ENCODE measurements around the gene MIGA2. TPM values are rescaled to one million over a fixed set of nuclear protein-coding genes. Genes with fewer than 3 reads are reported as not detected.

The MIGA2 gene
- total RNA-seq, 1 donor from 2014 or later = 19.7 TPM

- no peak for DNase-seq (ENCODE audit: low spot score)
- H3K4me3 Mint-ChIP-seq (ENCODE audit: unreplicated experiment) = no peak overlapping the region
- H3K27ac Mint-ChIP-seq (ENCODE audit: unreplicated experiment) = no peak overlapping the region
- peaks cover 13% of the 10 kb centered on the region for H3K36me3 Mint-ChIP-seq (ENCODE audit: low read depth)
- H3K27me3 Mint-ChIP-seq (ENCODE audit: low read depth) = no peaks in the 10 kb centered on the region
- peaks cover under 1% of the 10 kb centered on the region for H3K4me1 Mint-ChIP-seq (ENCODE audit: low read depth)
- no peak for TF ChIP-seq CTCF (IDR thresholded peaks at IDR 0.05)
- H3K9me3 Mint-ChIP-seq (ENCODE audit: low read depth) = no peaks in the 10 kb centered on the region
Measured at GRCh38 chr9:129103595-129103965, 67.2 kb downstream of the MIGA2 start.

GRCh38 chr9:129104051-129104450 is 67.6 kb downstream of the MIGA2 start:
- no peaks in the 10 kb centered on the region for H3K9me3 Mint-ChIP-seq (ENCODE audit: low read depth)
- H3K27ac Mint-ChIP-seq (ENCODE audit: unreplicated experiment) = no peak overlapping the region

GRCh38 chr9:129105857-129106694 is 69.7 kb downstream of the MIGA2 start:
- H3K27ac Mint-ChIP-seq (ENCODE audit: unreplicated experiment) = no peak overlapping the region
- TF ChIP-seq CTCF (IDR thresholded peaks at IDR 0.05) = no peak
- no peaks in the 10 kb centered on the region for H3K9me3 Mint-ChIP-seq (ENCODE audit: low read depth)
- no peaks in the 10 kb centered on the region for H3K27me3 Mint-ChIP-seq (ENCODE audit: low read depth)
- peaks cover 13% of the 10 kb centered on the region for H3K36me3 Mint-ChIP-seq (ENCODE audit: low read depth)
- H3K4me1 Mint-ChIP-seq (ENCODE audit: low read depth) = peaks cover 15% of the 10 kb centered on the region
- no peak for DNase-seq (ENCODE audit: low spot score)
- H3K4me3 Mint-ChIP-seq (ENCODE audit: unreplicated experiment) = no peak overlapping the region

More at GRCh38 chr9:129104051-129104450, 67.6 kb downstream of the MIGA2 start:
- H3K4me1 Mint-ChIP-seq (ENCODE audit: low read depth) = peaks cover 5% of the 10 kb centered on the region
- no peak for DNase-seq (ENCODE audit: low spot score)
- H3K4me3 Mint-ChIP-seq (ENCODE audit: unreplicated experiment) = no peak overlapping the region
- H3K27me3 Mint-ChIP-seq (ENCODE audit: low read depth) = no peaks in the 10 kb centered on the region
- peaks cover 13% of the 10 kb centered on the region for H3K36me3 Mint-ChIP-seq (ENCODE audit: low read depth)
- TF ChIP-seq CTCF (IDR thresholded peaks at IDR 0.05) = no peak

GRCh38 chr9:129107651-129108050 is 71.2 kb downstream of the MIGA2 start:
- Mint-ChIP-seq H3K27ac (ENCODE audit: unreplicated experiment) (no peak overlapping the region), H3K4me3 (ENCODE audit: unreplicated experiment) (no peak overlapping the region), H3K4me1 (ENCODE audit: low read depth) (peaks cover 22% of the 10 kb centered on the region), H3K36me3 (ENCODE audit: low read depth) (peaks cover 11% of the 10 kb centered on the region), H3K9me3 (ENCODE audit: low read depth) (no peaks in the 10 kb centered on the region), H3K27me3 (ENCODE audit: low read depth) (no peaks in the 10 kb centered on the region)
- no peak for DNase-seq (ENCODE audit: low spot score)
- TF ChIP-seq CTCF (IDR thresholded peaks at IDR 0.05) = no peak

- H3K4me1 Mint-ChIP-seq (ENCODE audit: low read depth) = peaks cover 22% of the 10 kb centered on the region
- no peak for TF ChIP-seq CTCF (IDR thresholded peaks at IDR 0.05)
- DNase-seq (ENCODE audit: low spot score) = no peak
- no peaks in the 10 kb centered on the region for H3K27me3 Mint-ChIP-seq (ENCODE audit: low read depth)
- H3K9me3 Mint-ChIP-seq (ENCODE audit: low read depth) = no peaks in the 10 kb centered on the region
- peaks cover 11% of the 10 kb centered on the region for H3K36me3 Mint-ChIP-seq (ENCODE audit: low read depth)
- no peak overlapping the region for H3K4me3 Mint-ChIP-seq (ENCODE audit: unreplicated experiment)
- no peak overlapping the region for H3K27ac Mint-ChIP-seq (ENCODE audit: unreplicated experiment)
Measured at GRCh38 chr9:129108083-129108804, 71.8 kb downstream of the MIGA2 start.
